Osteoblast (primary cell): ENCODE measurements around the gene LRCH4. TPM values are rescaled to one million over a fixed set of nuclear protein-coding genes. Genes with fewer than 3 reads are reported as not detected.
"Not testable (repeated sequence)": the region's sequence is repeated elsewhere in the genome, so short reads cannot be mapped to it uniquely, and the experiment has no call there.

Experiments used
- DNase-seq: peaks from one replicate; pipeline ENCODE4 v3.0.0; 2011; ENCODE audit warnings: low spot score, mixed read lengths; ENCODE audit not compliant: insufficient read length; ENCODE audit errors: missing footprints
- H2AFZ ChIP-seq: 2 replicates; pipeline ENCODE4 v1.6.0; 2011; ENCODE audit warnings: mild to moderate bottlenecking, low read length
- H3K27ac ChIP-seq: 2 replicates; pipeline ENCODE4 v1.5.1; 2011; ENCODE audit warnings: mild to moderate bottlenecking, low read depth, low read length, moderate library complexity
- H3K27me3 ChIP-seq: 2 replicates; pipeline ENCODE4 v1.6.0; 2012; ENCODE audit warnings: mild to moderate bottlenecking, control low read depth, inconsistent platforms, low read length, moderate library complexity; ENCODE audit not compliant: insufficient read depth
- H3K36me3 ChIP-seq: 2 replicates; pipeline ENCODE4 v1.5.1; 2011; ENCODE audit warnings: mild to moderate bottlenecking, low read length, control low read depth, moderate library complexity; ENCODE audit not compliant: insufficient read depth
- H3K4me1 ChIP-seq: 2 replicates; pipeline ENCODE4 v1.5.1; 2011; ENCODE audit warnings: mild to moderate bottlenecking, low read length, control low read depth, moderate library complexity; ENCODE audit not compliant: insufficient read depth
- H3K4me2 ChIP-seq: 2 replicates; pipeline ENCODE4 v1.6.0; 2011; ENCODE audit warnings: mild to moderate bottlenecking, low read length; ENCODE audit not compliant: insufficient read depth
- H3K4me3 ChIP-seq: fragments of 200-600 bp; sonication (generic); 3 replicates; pipeline ENCODE4 v1.5.1; 2012; ENCODE audit warnings: mild to moderate bottlenecking, low read length, inconsistent platforms; ENCODE audit not compliant: insufficient read depth
- H3K79me2 ChIP-seq: 2 replicates; pipeline ENCODE4 v1.6.0; 2012; ENCODE audit warnings: mild to moderate bottlenecking, low read length, control low read depth, inconsistent platforms; ENCODE audit not compliant: insufficient read depth
- H3K9me3 ChIP-seq: 2 replicates; pipeline ENCODE4 v1.5.1; 2011; ENCODE audit warnings: low read depth, low read length, control low read depth
- H4K20me1 ChIP-seq: 2 replicates; pipeline ENCODE4 v1.6.0; 2012; ENCODE audit warnings: mild to moderate bottlenecking, low read length, control low read depth; ENCODE audit not compliant: insufficient read depth
- total RNA-seq: library from RNA; depleted of rRNA; stranded (reverse); fragments of >200 nt; gene quantifications from 2 replicates; pipeline ENCODE4 v1.2.3, GENCODE V29; 2012
- TF ChIP-seq, protein P1 (sequence below): IDR thresholded peaks from 2 replicates; pipeline ENCODE4 v1.5.1; 2011; ENCODE audit warnings: mild to moderate bottlenecking, low read depth, low read length, moderate library complexity; ENCODE audit errors: extremely low read depth

The LRCH4 gene
- total RNA-seq, 1 donor, result 14.5 TPM

DNA sequence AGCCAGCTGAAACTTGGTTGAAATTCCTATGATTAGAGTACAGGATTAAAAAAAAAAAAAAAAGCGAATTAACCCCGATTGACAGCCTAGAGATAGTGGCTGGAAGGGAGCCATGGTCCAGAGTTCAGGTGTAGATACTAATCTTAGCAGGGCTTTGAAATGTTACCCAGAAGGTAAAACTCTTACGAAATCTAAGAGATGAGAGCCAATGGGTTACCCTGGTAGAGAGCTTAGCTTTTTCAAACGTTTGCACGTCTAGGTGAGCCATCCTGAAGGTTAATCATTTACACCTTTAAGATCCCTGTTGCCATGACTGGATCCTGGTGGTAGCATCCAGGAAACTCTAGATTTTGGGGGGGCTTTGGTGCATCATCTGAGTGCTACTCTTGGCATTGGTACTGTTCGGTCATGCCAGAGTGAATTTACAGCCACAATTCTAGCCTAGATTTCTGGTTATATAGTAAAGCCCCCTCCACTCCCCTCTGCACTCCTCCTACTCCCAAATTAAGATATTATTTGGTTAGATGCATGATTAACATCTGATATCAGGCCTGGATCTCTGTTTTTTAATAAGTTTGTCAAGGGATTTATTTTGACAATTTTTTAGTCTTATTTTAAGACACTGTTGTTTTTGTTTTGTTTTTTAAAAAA lies 45.7 kb downstream of the LRCH4 start:
- Histone ChIP-seq H3K27ac (no peak overlapping the region), H3K9me3 (no peaks in the 10 kb centered on the region), H3K79me2 (peaks cover 37% of the 10 kb centered on the region), H3K4me2 (peak overlapping the region; percentile 89), H3K27me3 (no peaks in the 10 kb centered on the region), H2AFZ (no peak overlapping the region), H3K4me3 (peak overlapping the region; percentile 88), H4K20me1 (no peaks in the 10 kb centered on the region), H3K4me1 (peaks cover 32% of the 10 kb centered on the region), H3K36me3 (no peaks in the 10 kb centered on the region)
- TF ChIP-seq, protein P1, sequence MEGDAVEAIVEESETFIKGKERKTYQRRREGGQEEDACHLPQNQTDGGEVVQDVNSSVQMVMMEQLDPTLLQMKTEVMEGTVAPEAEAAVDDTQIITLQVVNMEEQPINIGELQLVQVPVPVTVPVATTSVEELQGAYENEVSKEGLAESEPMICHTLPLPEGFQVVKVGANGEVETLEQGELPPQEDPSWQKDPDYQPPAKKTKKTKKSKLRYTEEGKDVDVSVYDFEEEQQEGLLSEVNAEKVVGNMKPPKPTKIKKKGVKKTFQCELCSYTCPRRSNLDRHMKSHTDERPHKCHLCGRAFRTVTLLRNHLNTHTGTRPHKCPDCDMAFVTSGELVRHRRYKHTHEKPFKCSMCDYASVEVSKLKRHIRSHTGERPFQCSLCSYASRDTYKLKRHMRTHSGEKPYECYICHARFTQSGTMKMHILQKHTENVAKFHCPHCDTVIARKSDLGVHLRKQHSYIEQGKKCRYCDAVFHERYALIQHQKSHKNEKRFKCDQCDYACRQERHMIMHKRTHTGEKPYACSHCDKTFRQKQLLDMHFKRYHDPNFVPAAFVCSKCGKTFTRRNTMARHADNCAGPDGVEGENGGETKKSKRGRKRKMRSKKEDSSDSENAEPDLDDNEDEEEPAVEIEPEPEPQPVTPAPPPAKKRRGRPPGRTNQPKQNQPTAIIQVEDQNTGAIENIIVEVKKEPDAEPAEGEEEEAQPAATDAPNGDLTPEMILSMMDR, result no peak
- no peak for DNase-seq

DNA sequence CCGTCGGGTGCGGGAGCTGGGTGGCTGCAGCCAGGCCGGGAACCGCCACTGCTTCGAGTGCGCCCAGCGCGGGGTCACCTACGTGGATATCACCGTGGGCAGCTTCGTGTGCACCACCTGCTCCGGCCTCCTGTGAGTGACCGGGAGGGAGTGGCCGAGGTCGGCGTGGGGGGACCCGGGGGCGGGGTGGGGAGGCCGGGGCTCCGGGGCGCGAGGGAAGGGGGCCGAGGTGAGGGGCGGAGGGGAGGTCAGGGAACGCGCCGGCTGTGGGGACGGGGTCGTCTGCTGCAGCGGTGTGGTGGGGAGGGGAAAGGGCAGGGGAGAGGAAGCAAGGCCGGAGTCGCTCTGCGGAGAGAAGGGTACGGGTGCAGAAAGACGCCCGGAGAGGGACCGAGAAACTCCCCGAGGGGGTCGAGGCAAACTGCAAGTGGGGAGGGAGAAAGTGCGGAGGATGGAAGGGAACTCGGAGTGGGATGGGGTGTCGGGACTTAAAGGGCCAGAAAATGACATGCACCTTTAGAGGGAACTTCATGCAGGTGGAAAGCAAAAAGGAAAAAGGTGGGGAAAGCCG lies 46.4 kb downstream of the LRCH4 start:
- Histone ChIP-seq H3K9me3 (no peaks in the 10 kb centered on the region), H3K27me3 (no peaks in the 10 kb centered on the region), H3K27ac (no peak overlapping the region), H2AFZ (peak overlapping the region; percentile 81), H3K4me2 (peak overlapping the region; percentile 89), H4K20me1 (no peaks in the 10 kb centered on the region), H3K79me2 (peaks cover 37% of the 10 kb centered on the region), H3K4me1 (peaks cover 26% of the 10 kb centered on the region), H3K4me3 (peak overlapping the region; percentile 88), H3K36me3 (no peaks in the 10 kb centered on the region)
- DNase-seq, result peak; percentile 78
- TF ChIP-seq, protein P1, result no peak

DNA sequence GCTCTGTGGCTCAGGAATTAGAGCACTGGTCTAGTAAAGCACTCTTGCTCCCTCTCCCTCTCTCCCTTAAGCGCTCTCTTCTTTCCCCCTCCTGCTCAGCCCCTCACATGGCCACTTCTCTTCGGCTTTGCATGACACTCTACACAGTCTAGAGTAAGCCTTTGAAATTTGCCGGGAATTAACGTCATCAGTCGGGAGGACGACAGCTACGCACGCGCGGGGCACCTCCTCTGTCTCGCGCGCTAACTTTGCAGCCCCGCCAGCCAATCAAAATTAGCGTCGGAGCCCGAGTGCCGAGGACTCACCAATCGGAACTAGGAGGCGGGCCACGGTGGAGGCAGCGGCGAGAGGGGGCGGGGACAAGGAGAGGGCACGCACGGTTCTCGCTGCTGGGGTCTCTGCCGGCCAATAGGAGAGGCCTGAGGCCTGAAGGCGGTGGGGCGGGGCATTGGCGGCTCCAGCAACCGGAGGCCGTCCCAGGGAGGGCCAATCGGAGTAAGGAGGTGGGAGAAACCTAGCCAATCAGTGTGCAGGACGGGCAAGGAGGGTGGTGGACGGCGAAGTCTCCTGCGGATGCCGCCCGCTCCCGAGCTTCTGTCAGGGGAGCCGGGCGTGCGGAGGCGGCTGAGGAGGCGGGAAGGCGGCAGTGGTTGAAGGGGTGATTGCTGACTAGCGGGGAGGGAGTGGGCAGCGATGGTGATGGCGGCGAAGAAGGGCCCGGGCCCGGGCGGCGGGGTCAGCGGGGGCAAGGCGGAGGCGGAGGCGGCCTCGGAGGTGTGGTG lies 47.1 kb downstream of the LRCH4 start, which contains the start of gene AGFG2:
TSS of gene AGFG2 (plus strand) at position 550 of the 782 bp plus-strand sequence. CDS start at position 694, 144 bp downstream.
- no peaks in the 10 kb centered on the region for H3K9me3 ChIP-seq
- H3K36me3 ChIP-seq, result no peaks in the 10 kb centered on the region
- peaks cover 20% of the 10 kb centered on the region for H3K4me1 ChIP-seq
- peak; percentile 100 for DNase-seq
- no peaks in the 10 kb centered on the region for H3K27me3 ChIP-seq
- peak within 1 kb of the TSS; percentile 88 for H3K4me3 ChIP-seq
- TF ChIP-seq, protein P1, result no peak
- H2AFZ ChIP-seq, result peak within 1 kb of the TSS; percentile 98
- peak within 1 kb of the TSS; percentile 99 for H3K4me2 ChIP-seq
- H4K20me1 ChIP-seq, result no peaks in the 10 kb centered on the region
- peak within 1 kb of the TSS; percentile 11 for H3K27ac ChIP-seq
- H3K79me2 ChIP-seq, result peaks cover 31% of the 10 kb centered on the region

DNA sequence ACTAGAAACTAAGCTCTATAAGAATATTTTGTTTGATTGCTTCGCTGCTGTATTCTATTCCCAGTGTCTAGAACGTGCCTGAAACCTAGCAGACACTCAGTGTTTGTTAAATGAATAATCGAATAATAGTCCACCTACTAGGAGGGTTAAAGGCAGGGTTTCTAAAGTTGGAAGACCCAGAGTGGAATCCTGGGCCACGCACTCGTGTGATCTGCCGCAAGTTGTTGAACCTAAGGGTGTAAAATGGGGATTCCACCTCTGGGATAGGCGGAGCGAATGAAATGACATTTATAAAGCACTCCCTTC lies 47.6 kb downstream of the LRCH4 start:
- H3K27me3 ChIP-seq, result no peaks in the 10 kb centered on the region
- H4K20me1 ChIP-seq, result no peaks in the 10 kb centered on the region
- TF ChIP-seq, protein P1, result no peak
- H3K79me2 ChIP-seq, result peaks cover 26% of the 10 kb centered on the region
- peaks cover 15% of the 10 kb centered on the region for H3K4me1 ChIP-seq
- H2AFZ ChIP-seq, result peak overlapping the region; percentile 98
- H3K4me3 ChIP-seq, result peak overlapping the region; percentile 68
- peak overlapping the region; percentile 99 for H3K4me2 ChIP-seq
- DNase-seq, result no peak
- no peaks in the 10 kb centered on the region for H3K9me3 ChIP-seq
- H3K27ac ChIP-seq, result peak overlapping the region; percentile 11
- no peaks in the 10 kb centered on the region for H3K36me3 ChIP-seq

DNA sequence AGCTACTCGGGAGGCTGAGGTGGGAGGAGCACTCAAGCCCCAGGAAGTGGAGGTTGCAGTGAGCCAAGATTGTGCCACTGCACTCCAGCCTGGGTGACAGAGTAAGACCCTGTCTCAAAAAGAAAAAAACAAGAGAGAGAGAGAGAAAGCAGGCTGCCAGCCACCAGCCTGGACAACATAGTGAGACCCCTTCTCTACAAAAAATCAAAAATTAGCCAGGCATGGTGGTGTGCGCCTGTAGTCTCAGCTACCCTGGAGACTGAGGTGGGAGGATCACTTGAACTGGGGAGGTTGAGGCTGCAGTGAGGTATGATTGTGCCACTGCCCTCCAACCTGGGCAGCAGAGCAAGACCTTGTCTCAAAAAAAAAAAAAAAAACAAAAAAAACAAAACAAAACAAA lies 49.2 kb downstream of the LRCH4 start:
- not testable (repeated sequence) for H3K4me3 ChIP-seq, H4K20me1 ChIP-seq, H3K36me3 ChIP-seq, H3K27me3 ChIP-seq, H3K9me3 ChIP-seq, H3K27ac ChIP-seq, H3K4me2 ChIP-seq, H2AFZ ChIP-seq, DNase-seq
- H3K4me1 ChIP-seq, result peaks cover 14% of the 10 kb centered on the region
- H3K79me2 ChIP-seq, result peaks cover 16% of the 10 kb centered on the region

DNA sequence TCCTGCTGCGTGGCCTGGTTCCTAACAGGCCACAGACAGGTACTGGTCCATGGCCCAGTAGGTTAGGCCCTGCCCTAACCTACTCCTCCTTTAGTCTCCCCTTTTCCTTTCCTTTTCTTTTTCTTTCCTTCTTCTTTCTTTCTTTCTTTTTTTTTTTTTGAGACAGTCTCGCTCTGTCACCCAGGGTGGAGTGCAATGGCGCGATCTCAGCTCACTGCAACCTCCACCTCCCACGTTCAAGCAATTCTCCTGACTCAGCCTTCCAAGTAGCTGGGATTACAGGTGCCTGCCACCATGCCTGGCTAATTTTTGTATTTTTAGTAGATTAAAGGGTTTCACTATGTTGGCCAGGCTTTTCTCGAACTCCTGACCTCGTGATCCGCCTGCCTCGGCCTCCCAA lies 49.9 kb downstream of the LRCH4 start:
- H3K27me3 ChIP-seq, H3K4me2 ChIP-seq: not testable (repeated sequence)

More for the DNA sequence above, 49.9 kb downstream of the LRCH4 start:
- DNase-seq, H3K27ac ChIP-seq, H3K36me3 ChIP-seq, H3K9me3 ChIP-seq, H2AFZ ChIP-seq, H4K20me1 ChIP-seq, H3K4me3 ChIP-seq: not testable (repeated sequence)
- Histone ChIP-seq H3K79me2 (peaks cover 11% of the 10 kb centered on the region), H3K4me1 (peaks cover 14% of the 10 kb centered on the region)
